Measurements from ENCODE around the gene GRPEL1.

Gene GRPEL1

DNA sequence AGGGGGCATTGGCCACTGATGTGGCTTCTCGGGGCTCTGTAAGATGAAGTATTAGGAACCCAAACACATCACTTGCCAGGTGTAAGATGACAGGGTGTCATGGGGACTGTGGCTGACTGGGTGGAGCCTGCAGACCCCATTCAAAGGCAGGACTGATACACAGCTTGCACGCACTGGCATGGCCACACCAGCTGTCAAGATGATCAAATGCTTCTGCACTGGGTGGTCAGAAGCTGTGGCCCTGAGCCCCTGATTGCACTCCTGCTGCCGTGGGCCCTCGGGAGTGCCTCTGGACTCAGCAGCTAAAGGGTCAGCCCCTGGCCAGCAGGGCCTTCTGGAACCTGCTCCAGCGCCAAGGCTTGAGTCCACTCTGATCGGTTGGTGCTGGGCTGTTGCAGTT is 48.8 kb upstream of the GRPEL1 start (continued):
- TF ChIP-seq HOXC10 (CRISPR knock-in tag; IDR thresholded peaks at IDR 0.05) (no peak), ZNF580 (tag by site-specific recombination; IDR thresholded peaks at IDR 0.05) (no peak), ZFP41 (tag by site-specific recombination; IDR thresholded peaks at IDR 0.05; ENCODE audit: borderline replicate concordance) (no peak), ZNF701 (tag by site-specific recombination; IDR thresholded peaks at IDR 0.05) (no peak)

DNA sequence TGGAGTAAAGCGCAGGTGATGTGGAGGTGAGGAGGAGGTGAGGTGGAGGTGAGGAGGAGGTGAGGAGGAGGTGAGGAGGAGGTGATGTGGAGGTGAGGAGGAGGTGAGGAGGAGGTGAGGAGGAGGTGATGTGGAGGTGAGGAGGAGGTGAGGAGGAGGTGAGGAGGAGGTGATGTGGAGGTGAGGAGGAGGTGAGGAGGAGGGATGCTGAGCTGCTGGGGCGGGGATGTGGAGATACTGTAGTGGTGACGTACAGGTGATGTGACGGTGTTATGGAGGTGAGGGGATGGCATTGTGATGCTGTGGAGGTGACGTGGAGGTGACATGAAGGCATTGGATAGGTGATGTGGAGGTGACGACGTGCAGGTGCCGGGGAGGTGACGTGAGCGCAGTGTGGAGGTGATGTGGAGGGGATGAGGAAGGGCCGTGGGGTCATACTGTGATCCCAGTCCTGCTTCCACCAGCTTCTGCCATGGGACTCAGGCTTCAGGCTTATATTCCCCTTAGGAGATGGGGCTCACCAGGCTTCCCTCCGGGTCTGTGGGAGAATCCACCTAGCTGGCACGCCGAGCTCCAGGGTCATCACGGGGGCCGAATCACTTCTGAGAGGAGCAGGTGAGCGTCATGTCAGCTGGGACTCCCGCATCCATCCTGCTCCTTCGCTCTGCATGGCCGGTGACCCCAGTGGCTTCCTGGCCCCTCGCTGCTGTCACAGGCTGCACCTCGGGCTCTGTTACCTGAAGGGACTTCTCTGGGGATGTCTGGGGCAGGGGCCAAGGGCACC is 47.9 kb upstream of the GRPEL1 start:
- CTCF ChIA-PET, result no interaction called here
- Histone ChIP-seq H3K4me3 (ENCODE audit: low read depth, low read length) (no peak overlapping the region), H3K9me3 (ENCODE audit: control insufficient read depth, insufficient read depth, low read depth, low read length) (no peaks in the 10 kb centered on the region), H3K4me1 (ENCODE audit: control insufficient read depth, insufficient read depth, low read length) (no peaks in the 10 kb centered on the region), H3K27ac (ENCODE audit: extremely low read depth, low read depth, low read length) (no peak overlapping the region), H3K36me3 (ENCODE audit: control insufficient read depth in 2 of 2, insufficient read depth in 1 of 2, low read length in 2 of 2) (no peaks in the 10 kb centered on the region)
- TF ChIP-seq ZBTB8A (tag by site-specific recombination; IDR thresholded peaks at IDR 0.05) (no peak), ZFHX2 (tag by site-specific recombination; conservative IDR thresholded peaks at IDR 0.05) (peak; percentile 64), EGR2 (tag by site-specific recombination; IDR thresholded peaks at IDR 0.05; ENCODE audit: low read depth) (peak; percentile 72), ZNF37A (tag by site-specific recombination; IDR thresholded peaks at IDR 0.05) (no peak), ELK4 (IDR thresholded peaks at IDR 0.05; ENCODE audit: borderline replicate concordance, low read depth, low read length) (no peak), ZNF157 (tag by site-specific recombination; IDR thresholded peaks at IDR 0.05) (peak; percentile 45; the same call in 1 of the 2 replicates), PRDM1 (tag by site-specific recombination; IDR thresholded peaks at IDR 0.05) (no peak)
- TF ChIP-seq, protein P1, sequence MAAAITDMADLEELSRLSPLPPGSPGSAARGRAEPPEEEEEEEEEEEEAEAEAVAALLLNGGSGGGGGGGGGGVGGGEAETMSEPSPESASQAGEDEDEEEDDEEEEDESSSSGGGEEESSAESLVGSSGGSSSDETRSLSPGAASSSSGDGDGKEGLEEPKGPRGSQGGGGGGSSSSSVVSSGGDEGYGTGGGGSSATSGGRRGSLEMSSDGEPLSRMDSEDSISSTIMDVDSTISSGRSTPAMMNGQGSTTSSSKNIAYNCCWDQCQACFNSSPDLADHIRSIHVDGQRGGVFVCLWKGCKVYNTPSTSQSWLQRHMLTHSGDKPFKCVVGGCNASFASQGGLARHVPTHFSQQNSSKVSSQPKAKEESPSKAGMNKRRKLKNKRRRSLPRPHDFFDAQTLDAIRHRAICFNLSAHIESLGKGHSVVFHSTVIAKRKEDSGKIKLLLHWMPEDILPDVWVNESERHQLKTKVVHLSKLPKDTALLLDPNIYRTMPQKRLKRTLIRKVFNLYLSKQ (tag by site-specific recombination; IDR thresholded peaks at IDR 0.05; ENCODE audit: borderline replicate concordance), result no peak
- POLR2A ChIA-PET, result no interaction called here

DNA sequence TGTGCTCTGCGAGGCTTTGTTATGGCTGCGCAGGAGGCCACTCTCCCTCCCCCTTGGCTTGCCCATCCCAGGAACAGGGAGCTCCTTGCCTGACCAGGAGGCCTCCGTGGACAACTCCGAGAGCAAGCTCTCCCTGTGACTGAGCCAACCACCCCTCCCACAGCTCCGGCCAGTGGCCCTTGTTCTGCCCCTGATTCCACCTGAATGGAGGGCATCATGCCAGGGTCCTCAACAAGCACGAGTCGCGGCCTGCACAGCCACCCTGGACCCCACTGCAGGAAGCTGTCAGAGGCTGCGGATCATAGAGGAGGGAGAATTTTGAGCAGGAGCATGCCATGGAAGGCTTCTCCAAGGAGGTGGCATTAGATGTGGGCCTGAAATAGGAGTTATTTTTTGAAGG is 44.8 kb upstream of the GRPEL1 start:
- CTCF ChIA-PET, result interaction anchor here (0.6 to 2.7 kb wide), 2 partner anchors 11 to 40 kb away, joined by 3 to 9 read pairs; no protein-coding TSS in a partner anchor
- POLR2A ChIA-PET, result interaction anchor here (0.7 kb wide), 1 partner anchor 1073 kb away, joined by 4 read pairs; no protein-coding TSS in a partner anchor
- Histone ChIP-seq H3K9me3 (ENCODE audit: control insufficient read depth, insufficient read depth, low read depth, low read length) (no peaks in the 10 kb centered on the region), H3K4me1 (ENCODE audit: control insufficient read depth, insufficient read depth, low read length) (no peaks in the 10 kb centered on the region), H3K36me3 (ENCODE audit: control insufficient read depth in 2 of 2, insufficient read depth in 1 of 2, low read length in 2 of 2) (no peaks in the 10 kb centered on the region), H3K4me3 (ENCODE audit: low read depth, low read length) (no peak overlapping the region), H3K27ac (ENCODE audit: extremely low read depth, low read depth, low read length) (no peak overlapping the region)
- TF ChIP-seq ZNF223 (tag by site-specific recombination; IDR thresholded peaks at IDR 0.05) (no peak), ZNF2 (tag by site-specific recombination; IDR thresholded peaks at IDR 0.05) (no peak), ZNF23 (tag by site-specific recombination; IDR thresholded peaks at IDR 0.05; ENCODE audit: borderline replicate concordance) (no peak), IKZF3 (tag by site-specific recombination; IDR thresholded peaks at IDR 0.05) (no peak), ZSCAN16 (tag by site-specific recombination; IDR thresholded peaks at IDR 0.05) (no peak), ZNF366 (tag by site-specific recombination; conservative IDR thresholded peaks at IDR 0.05) (no peak), HOXA7 (CRISPR knock-in tag; IDR thresholded peaks at IDR 0.05; ENCODE audit: borderline replicate concordance) (no peak), RBAK (tag by site-specific recombination; IDR thresholded peaks at IDR 0.05) (no peak), ZNF610 (tag by site-specific recombination; IDR thresholded peaks at IDR 0.05; ENCODE audit: borderline replicate concordance) (no peak), ZNF621 (tag by site-specific recombination; IDR thresholded peaks at IDR 0.05) (no peak), SCRT1 (tag by site-specific recombination; IDR thresholded peaks at IDR 0.05; ENCODE audit: borderline replicate concordance) (no peak), ZNF660 (tag by site-specific recombination; IDR thresholded peaks at IDR 0.05) (no peak), MZF1 (tag by site-specific recombination; IDR thresholded peaks at IDR 0.05; ENCODE audit: borderline replicate concordance) (no peak), ZNF623 (tag by site-specific recombination; IDR thresholded peaks at IDR 0.05) (no peak)

Data from HEK293 (cell line).